K562 (cell line): ENCODE results near the gene GUK1. TPM values are rescaled to one million over a fixed set of nuclear protein-coding genes. Genes with fewer than 3 reads are reported as not detected.

Experiments
- E2F6 ChIP-seq, 2 experiments: IDR thresholded peaks; 2 replicates each; pipeline ENCODE4 v1.6.1; 2011; ENCODE audit warnings: borderline replicate concordance in 1 of 2, control low read depth in 1 of 2, low read depth in 1 of 2, low read length in 1 of 2, mild to moderate bottlenecking in 1 of 2, mixed read lengths in 1 of 2, moderate library complexity in 1 of 2; ENCODE audit not compliant: insufficient read depth in 1 of 2, insufficient read length in 1 of 2, poor library complexity in 1 of 2, severe bottlenecking in 1 of 2; ENCODE audit errors: extremely low read depth in 1 of 2
- GTF2F1 ChIP-seq: IDR thresholded peaks from 2 replicates; pipeline ENCODE4 v1.6.1; 2011; ENCODE audit warnings: low read depth, low read length, improper control_type of control experiment
- HDAC2 ChIP-seq: fragments of 450-650 bp; IDR thresholded peaks from 2 replicates; pipeline ENCODE4 v1.6.1; 2016; ENCODE audit warnings: mild to moderate bottlenecking
- LEF1 ChIP-seq: fragments of 450-650 bp; IDR thresholded peaks from 2 replicates; pipeline ENCODE4 v1.6.1; 2016; ENCODE audit warnings: mild to moderate bottlenecking
- MAFG ChIP-seq: fragments of 450-650 bp; conservative IDR thresholded peaks from 2 replicates; pipeline ENCODE4 v1.6.1; 2016; ENCODE audit warnings: missing genetic modification characterization, missing compliant biosample characterization
- PCBP1 ChIP-seq: fragments of 200-400 bp; formaldehyde crosslinking; IDR thresholded peaks from 2 replicates; pipeline ENCODE4 v1.6.1; 2018; ENCODE audit warnings: mild to moderate bottlenecking, low read depth, low read length; ENCODE audit not compliant: poor library complexity, severe bottlenecking
- RAD21 ChIP-seq, 2 experiments: fragments of 250-450 bp in 1 of 2; fragments of 450-650 bp in 1 of 2; sonication (Bioruptor Pico) in 1 of 2; formaldehyde crosslinking in 1 of 2; IDR thresholded peaks in 1 of 2; conservative IDR thresholded peaks in 1 of 2; 2 replicates each; pipeline versions ENCODE4 v1.4.0 to v1.8.0; 2020 to 2022; ENCODE audit warnings: mild to moderate bottlenecking in 2 of 2, moderate library complexity in 1 of 2
- RCOR1 ChIP-seq, 2 experiments: IDR thresholded peaks; 2 replicates each; pipeline ENCODE4 v1.6.1; 2012; ENCODE audit warnings: low read depth in 2 of 2, low read length in 2 of 2, borderline replicate concordance in 1 of 2, improper control_type of control experiment in 1 of 2
- TAF7 ChIP-seq: fragments of 450-650 bp; IDR thresholded peaks from 2 replicates; pipeline ENCODE4 v1.6.1; 2016; ENCODE audit warnings: missing genetic modification characterization, missing compliant biosample characterization
- TEAD2 ChIP-seq: fragments of 450-650 bp; IDR thresholded peaks from 2 replicates; pipeline ENCODE4 v1.6.1; 2016; ENCODE audit warnings: missing genetic modification characterization, control low read depth, missing compliant biosample characterization
- WHSC1 ChIP-seq: IDR thresholded peaks from one replicate; pipeline ENCODE4 v1.6.1; 2012; ENCODE audit warnings: low read length, control low read depth, inconsistent platforms
- ZNF174 ChIP-seq: fragments of 250-450 bp; sonication (Bioruptor Pico); IDR thresholded peaks from 2 replicates; pipeline ENCODE4 v1.4.0; 2020; ENCODE audit warnings: mild to moderate bottlenecking
- ZNF232 ChIP-seq: sonication (generic); formaldehyde crosslinking; IDR thresholded peaks from 2 replicates; pipeline ENCODE4 v1.8.0; 2022; ENCODE audit warnings: mild to moderate bottlenecking, missing genetic modification reagents
- ZNF318 ChIP-seq, 2 experiments: fragments of 450-650 bp; IDR thresholded peaks; 2 replicates each; pipeline ENCODE4 v1.6.1; 2016; ENCODE audit warnings: mild to moderate bottlenecking in 2 of 2, borderline replicate concordance in 1 of 2, low read depth in 1 of 2, moderate library complexity in 1 of 2
- ZNF830 ChIP-seq: fragments of 250-450 bp; sonication (Bioruptor Pico); IDR thresholded peaks from 2 replicates; pipeline ENCODE4 v1.5.0; 2021; ENCODE audit warnings: mild to moderate bottlenecking
- polyA plus RNA-seq, 8 experiments: library from polyadenylated mRNA; depleted of rRNA in 4 of 8; stranded (reverse) in 5 of 8; unstranded in 3 of 8; fragments of >200 nt; fragmentation: Nextera tagmentation in 2 of 8; fragmentation: Illumina TruSeq in 1 of 8; extraction: Ambion mirVana in 2 of 8; extraction: Trizol in 1 of 8; gene quantifications; 2 replicates each; pipeline versions ENCODE4 v1.2.1 to v1.2.3, GENCODE V29; 2011 to 2014; ENCODE audit warnings: inconsistent platforms in 1 of 8, missing spikeins in 1 of 8
- total RNA-seq, 7 experiments: library from RNA; depleted of rRNA in 6 of 7; stranded (reverse); fragments of >200 nt in 6 of 7; fragmentation: Illumina TruSeq in 2 of 7; extraction: Trizol in 2 of 7; gene quantifications; 2 replicates each; pipeline versions ENCODE4 v1.2.1 to v1.2.3, GENCODE V29; 2011 to 2021; ENCODE audit warnings: low replicate concordance in 1 of 7

Gene GUK1
- total and polyA plus RNA-seq, 9 of the 15 experiments (the other 6 are each of a cell fraction or from before 2014, with no cell fraction given), result 7.0 to 331 (median 132) TPM

GRCh38 chr1:228145463-228146416 is 5.7 kb downstream of the GUK1 start (continued):
- TF ChIP-seq ZNF318 (IDR thresholded peaks at IDR 0.05; ENCODE audit: borderline replicate concordance in 1 of 2, low read depth in 1 of 2) (no peak), E2F6 (IDR thresholded peaks at IDR 0.05; ENCODE audit: borderline replicate concordance in 1 of 2, extremely low read depth in 1 of 2, insufficient read depth in 1 of 2, insufficient read length in 1 of 2, low read depth in 1 of 2, low read length in 1 of 2, poor library complexity in 1 of 2, severe bottlenecking in 1 of 2) (peak in 1 of 2 experiments; percentile 17), WHSC1 (no peak), PCBP1 (no peak), ZNF232 (CRISPR knock-in tag) (no peak), TEAD2 (tag) (no peak), ZNF174 (CRISPR knock-in tag) (no peak), LEF1 (peak; percentile 83), MAFG (no peak), GTF2F1 (no peak), RAD21 (CRISPR knock-in tag; conservative IDR thresholded peaks at IDR 0.05 in 1 of 2, IDR thresholded peaks at IDR 0.05 in 1 of 2) (no peak), RCOR1 (IDR thresholded peaks at IDR 0.05; ENCODE audit: borderline replicate concordance in 1 of 2, low read depth in 2 of 2, low read length in 2 of 2) (peak; percentile 65 to 93; a peak in 3 of 4 replicates), HDAC2 (peak; percentile 91), ZNF830 (CRISPR knock-in tag) (no peak), TAF7 (tag) (no peak)
